Panc1 (cell line): ENCODE measurements around the gene MIOS. TPM values are rescaled to one million over a fixed set of nuclear protein-coding genes. Genes with fewer than 3 reads are reported as not detected.

Experiments
- ATAC-seq: fragments of 200-7000 bp; cut with Tn5 transposase; 2 replicates; pipeline ENCODE4 v1.9.1; 2020; ENCODE audit warnings: mild to moderate bottlenecking, moderate library complexity
- BruUV-seq: library from RNA; stranded (reverse); fragments of 400-500 nt; replicated peaks from 2 replicates; lab custom pipeline; 2021; lab: Mats Ljungman, UMichigan
- CTCF ChIA-PET: fragments of 300-600 bp; sonication (Branson Sonifier 250); formaldehyde crosslinking; loops from one replicate; lab custom pipeline; 2022; ENCODE audit warnings: antibody characterized with exemption; lab: Charles Lee
- POLR2A ChIA-PET: fragments of 300-600 bp; sonication (Branson Sonifier 250); formaldehyde crosslinking; loops from one replicate; lab custom pipeline; 2022; ENCODE audit warnings: antibody characterized with exemption; lab: Charles Lee
- DNase-seq: peaks from one replicate; pipeline ENCODE4 v3.0.0-alpha.2; 2010; ENCODE audit warnings: low read depth, low spot score
- H3K27ac ChIP-seq: 2 replicates; pipeline ENCODE4 v1.5.1; 2011; ENCODE audit warnings: mild to moderate bottlenecking, low read length, inconsistent platforms
- H3K27me3 ChIP-seq: fragments of 200-500 bp; sonication (Bioruptor generic); 2 replicates; pipeline ENCODE4 v1.6.0; 2014; ENCODE audit warnings: low read length, inconsistent platforms; ENCODE audit not compliant: control insufficient read depth, insufficient read depth
- H3K36me3 ChIP-seq: fragments of 200-500 bp; sonication (Bioruptor generic); 2 replicates; pipeline ENCODE4 v1.5.1; 2014; ENCODE audit warnings: inconsistent platforms, mild to moderate bottlenecking, low read length, moderate library complexity; ENCODE audit not compliant: control insufficient read depth, insufficient read depth
- H3K4me1 ChIP-seq: 2 replicates; pipeline ENCODE4 v1.5.1; 2011; ENCODE audit warnings: inconsistent platforms, mild to moderate bottlenecking, low read length, moderate library complexity; ENCODE audit not compliant: control insufficient read depth, insufficient read depth
- H3K4me3 ChIP-seq, 2 experiments: 2 replicates each; pipeline ENCODE4 v1.5.1; 2011 to 2012; ENCODE audit warnings: low read depth in 2 of 2, low read length in 2 of 2, mild to moderate bottlenecking in 2 of 2, inconsistent platforms in 1 of 2, moderate library complexity in 1 of 2
- H3K9me3 ChIP-seq: fragments of 200-500 bp; sonication (Bioruptor generic); 2 replicates; pipeline ENCODE4 v1.5.1; 2014; ENCODE audit warnings: low read depth, mild to moderate bottlenecking, inconsistent platforms, low read length, moderate library complexity; ENCODE audit not compliant: control insufficient read depth, insufficient read depth
- CTCF ChIP-seq: fragments of 450-650 bp; IDR thresholded peaks from 2 replicates; pipeline ENCODE4 v1.5.1; 2017; ENCODE audit warnings: mild to moderate bottlenecking
- POLR2AphosphoS5 ChIP-seq: IDR thresholded peaks from 2 replicates; pipeline ENCODE4 v1.6.1; 2012; ENCODE audit warnings: mild to moderate bottlenecking, low read depth, low read length, moderate library complexity
- REST ChIP-seq, 2 experiments: IDR thresholded peaks; 2 replicates each; pipeline ENCODE4 v1.6.1; 2011 to 2012; ENCODE audit warnings: low read depth in 2 of 2, control low read depth in 1 of 2, low read length in 1 of 2, mild to moderate bottlenecking in 1 of 2, moderate library complexity in 1 of 2; ENCODE audit not compliant: insufficient read depth in 1 of 2
- SIN3A ChIP-seq: IDR thresholded peaks from 2 replicates; pipeline ENCODE4 v1.6.1; 2012; ENCODE audit warnings: low read depth, mild to moderate bottlenecking, low read length, moderate library complexity, borderline replicate concordance; ENCODE audit not compliant: insufficient read depth
- TCF7L2 ChIP-seq: IDR thresholded peaks from 2 replicates; pipeline ENCODE4 v1.6.1; 2011; ENCODE audit warnings: mild to moderate bottlenecking, low read depth, low read length, inconsistent platforms
- in situ Hi-C: cut with HindIII; loops from 2 replicates; pipeline ENCODE4 v1.10.0; 2016; ENCODE audit warnings: low sequenced_read_pairs, low pct_unique_long_range_greater_than_20kb
- intact Hi-C: fragments of 100-400 bp; cut with micrococcal nuclease; formaldehyde crosslinking; loops from one replicate; pipeline ENCODE4 v1.10.0; 2022; ENCODE audit not compliant: unreplicated experiment
- total RNA-seq: library from RNA; stranded (reverse); gene quantifications from one replicate; pipeline ENCODE4 v1.2.1, GENCODE V29; 2021; ENCODE audit not compliant: unreplicated experiment

Gene MIOS
- total RNA-seq, 1 experiment from 2014 or later: 40.8 TPM

- Histone ChIP-seq H3K9me3 (no peaks in the 10 kb centered on the region), H3K4me1 (no peaks in the 10 kb centered on the region), H3K36me3 (no peaks in the 10 kb centered on the region), H3K27me3 (no peaks in the 10 kb centered on the region; the same call in 1 of the 2 replicates), H3K4me3 (no peak overlapping the region), H3K27ac (no peak overlapping the region)
- DNase-seq (no peak), ATAC-seq (no peak)
- CTCF ChIA-PET: no interaction called here
- intact Hi-C loops: no loop called here
- no TSS peak for BruUV-seq
- POLR2A ChIA-PET: no interaction called here
- in situ Hi-C loops: no loop called here
- TF ChIP-seq CTCF (no peak), POLR2AphosphoS5 (no peak)
Measured at GRCh38 chr7:7617550-7617949, 50.9 kb downstream of the MIOS start.

- no peaks in the 10 kb centered on the region; the same call in 1 of the 2 replicates for H3K27me3 ChIP-seq
- intact Hi-C loops: no loop called here
- H3K27ac ChIP-seq: no peak overlapping the region
- no peak overlapping the region for H3K4me3 ChIP-seq
- no peaks in the 10 kb centered on the region for H3K9me3 ChIP-seq
- DNase-seq: no peak
- ChIA-PET CTCF (interaction anchor here (0.6 kb wide), 1 partner anchor 146 kb away, joined by 3 read pairs; no protein-coding TSS in a partner anchor), POLR2A (no interaction called here)
- in situ Hi-C loops: no loop called here
- no TSS peak for BruUV-seq
- no peak for TF ChIP-seq TCF7L2
- TF ChIP-seq POLR2AphosphoS5: no peak
- TF ChIP-seq CTCF: no peak
- no peak for TF ChIP-seq REST (IDR thresholded peaks at IDR 0.05; ENCODE audit: insufficient read depth in 1 of 2, low read depth in 2 of 2, low read length in 1 of 2)
- TF ChIP-seq SIN3A: no peak
- no peaks in the 10 kb centered on the region for H3K4me1 ChIP-seq
- ATAC-seq: no peak
- no peaks in the 10 kb centered on the region for H3K36me3 ChIP-seq
Measured at GRCh38 chr7:7618410-7618809, 51.7 kb downstream of the MIOS start.
